Measurements from ENCODE around the gene ARHGAP4. TPM values are rescaled to one million over a fixed set of nuclear protein-coding genes. Genes with fewer than 3 reads are reported as not detected.

The ARHGAP4 gene
- total and polyA plus RNA-seq, 2 donors (not counting 3 experiments of a cell fraction or from before 2014, with no cell fraction given), result 20.9 to 33.3 TPM

GRCh38 chrX:153869473-153870287 lies 56.4 kb downstream of the ARHGAP4 start:
- no peaks in the 10 kb centered on the region for H3K27me3 ChIP-seq (ENCODE audit: control insufficient read depth in 2 of 2, insufficient read depth in 2 of 2, low read length in 2 of 2)
- H3K27ac ChIP-seq (ENCODE audit: insufficient read depth, low read depth, low read length), result no peak overlapping the region
- H2AFZ ChIP-seq (ENCODE audit: low read depth, low read length), result no peak overlapping the region
- H3K9me1 ChIP-seq (replicated peaks; ENCODE audit: control insufficient read depth, extremely low read depth, insufficient read depth, low read length), result no peaks in the 10 kb centered on the region
- intact Hi-C loops (cut with micrococcal nuclease) (loop anchor here (10.0 kb wide), 1 partner anchor 75 kb away; the partner anchor contains the start of genes IDH3G and SSR4), dilution Hi-C loops (cut with MboI; ENCODE audit: extremely low pct_ligation_motif_present, low sequenced_read_pairs) (no loop called here)
- H3K9me3 ChIP-seq (replicated peaks; ENCODE audit: control insufficient read depth, insufficient read depth, low read length), result no peaks in the 10 kb centered on the region
- BruUV-seq (replicated peaks), result no TSS peak
- no peak overlapping the region for H3K4me3 ChIP-seq (replicated peaks in 1 of 3; ENCODE audit: insufficient read depth in 1 of 3, low read depth in 1 of 3, low read length in 3 of 3)
- ChIA-PET CTCF (no interaction called here), POLR2A (no interaction called here)
- no peaks in the 10 kb centered on the region for H4K20me1 ChIP-seq (replicated peaks; ENCODE audit: control insufficient read depth, extremely low read depth, insufficient read depth, low read length)
- H3K36me3 ChIP-seq (ENCODE audit: control insufficient read depth in 2 of 2, extremely low read depth in 1 of 2, insufficient read depth in 2 of 2, low read length in 2 of 2), result no peaks in the 10 kb centered on the region
- H3K9ac ChIP-seq (replicated peaks; ENCODE audit: extremely low read depth, insufficient read depth, low read length), result no peak overlapping the region
- no peaks in the 10 kb centered on the region for H3K4me1 ChIP-seq (ENCODE audit: control insufficient read depth, extremely low read depth, insufficient read depth, low read length)
- H3K79me2 ChIP-seq (ENCODE audit: control insufficient read depth, insufficient read depth, low read length), result no peaks in the 10 kb centered on the region
- H3K4me2 ChIP-seq (ENCODE audit: insufficient read depth, low read length), result no peak overlapping the region
- FAIRE-seq (no peak), DNase-seq (ENCODE audit: low read depth, low spot score) (no peak)
- no peak for TF ChIP-seq GATA2 (IDR thresholded peaks at IDR 0.05; ENCODE audit: insufficient read depth, insufficient read length, low read depth, low read length)
- no peak for TF ChIP-seq CTCF (IDR thresholded peaks at IDR 0.05; ENCODE audit: extremely low read depth in 1 of 2, insufficient read depth in 1 of 2, low read depth in 1 of 2, low read length in 2 of 2)
- TF ChIP-seq FOS (IDR thresholded peaks at IDR 0.05; ENCODE audit: borderline replicate concordance, insufficient read depth, low read length), result no peak
- no peak for TF ChIP-seq MAX (IDR thresholded peaks at IDR 0.05; ENCODE audit: insufficient read depth, insufficient read length)
- no peak for TF ChIP-seq EZH2 (IDR thresholded peaks at IDR 0.05; ENCODE audit: borderline replicate concordance, low read depth, low read length, severe bottlenecking)
- TF ChIP-seq MYC (IDR thresholded peaks at IDR 0.05; ENCODE audit: low read depth, low read length), result no peak
- TF ChIP-seq JUN (IDR thresholded peaks at IDR 0.05; ENCODE audit: borderline replicate concordance, insufficient read depth, insufficient read length, low read depth), result no peak
- TF ChIP-seq POLR2AphosphoS5 (IDR thresholded peaks at IDR 0.05; ENCODE audit: insufficient read depth, low read depth, low read length), result no peak
- TF ChIP-seq POLR2A (IDR thresholded peaks at IDR 0.05; ENCODE audit: low read depth, low read length), result no peak

Measured in endothelial cell of umbilical vein (primary cell).